Stimulated activated CD8-positive, alpha-beta memory T cell treated with anti-CD3 and anti-CD28 coated beads, Interleukin-7, amount 100 ng/mL, for 1 hour (primary cell): ENCODE results near the gene ZNF398.

Source experiments
- DNase-seq, 2 donors: peaks; one replicate each; pipeline ENCODE4 v3.0.0-alpha.2; 2020; ENCODE audit warnings: low read depth in 2 of 2

Gene ZNF398

DNA sequence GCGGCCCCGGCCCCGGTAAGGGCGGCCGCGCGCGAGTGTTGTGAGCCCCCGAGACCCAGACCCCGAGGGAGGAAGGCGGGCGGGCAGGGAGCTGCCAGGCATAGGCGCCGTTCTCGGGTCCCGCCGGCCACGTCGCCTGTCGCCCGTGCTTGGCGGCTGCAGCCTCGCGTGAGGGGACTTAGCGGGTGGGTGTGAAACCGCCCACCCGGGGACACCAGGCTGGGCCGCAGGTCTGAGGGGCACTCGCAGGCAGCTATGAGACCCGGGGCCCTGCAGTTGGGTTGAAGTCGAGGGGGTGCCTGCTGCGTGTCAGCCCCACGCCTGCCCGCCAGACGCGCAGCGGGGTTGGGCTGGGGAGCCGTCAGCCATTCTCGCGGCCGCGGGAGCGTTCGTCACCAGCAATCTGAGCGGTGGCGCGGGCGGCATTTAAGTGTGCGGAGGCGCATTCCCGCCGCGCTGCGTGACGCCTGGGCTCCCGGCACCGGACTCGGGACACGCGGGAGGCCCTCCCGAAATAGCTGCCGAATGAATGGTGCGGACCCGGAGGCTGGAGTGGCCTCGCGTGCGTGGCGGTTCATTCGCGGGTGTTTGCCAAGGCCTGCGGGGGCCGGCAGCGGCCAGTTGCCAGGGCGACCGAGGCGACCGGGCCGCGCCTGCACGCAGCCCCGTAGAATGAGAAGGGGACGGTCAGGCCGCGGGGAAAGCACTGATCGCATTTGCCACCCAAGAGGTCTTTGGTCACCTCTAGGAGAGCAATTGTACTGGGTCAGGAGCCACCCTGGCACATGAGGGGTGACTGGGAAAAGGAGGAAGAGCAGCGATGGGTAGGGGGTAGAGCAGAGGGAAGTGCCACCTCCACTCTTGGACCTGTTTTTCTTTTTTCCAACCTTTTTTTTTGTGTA lies 750 bp downstream of the ZNF398 start:
- peak; percentile 27 to 34 for DNase-seq

GRCh38 chr7:149150981-149151380 lies 3.7 kb downstream of the ZNF398 start:
- no peak for DNase-seq

DNA sequence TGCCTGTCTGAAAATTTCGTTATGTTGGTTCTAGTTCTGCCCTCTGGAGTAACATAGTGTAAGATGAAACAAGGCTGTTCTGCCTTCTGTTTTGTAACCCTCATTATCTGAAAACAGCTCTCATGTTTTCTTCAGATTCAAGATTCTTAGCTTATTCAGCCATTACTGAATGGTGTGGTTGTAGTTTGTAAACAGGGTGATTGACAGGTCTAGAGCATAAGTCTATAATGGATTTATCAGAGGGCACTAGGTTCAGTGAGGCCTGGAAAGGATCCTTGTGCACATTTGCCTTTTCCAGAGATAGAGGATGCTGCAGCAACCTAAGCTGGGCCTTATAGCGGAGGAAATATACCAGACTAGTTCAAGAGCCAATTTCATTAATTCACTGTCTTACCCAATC lies 6.1 kb downstream of the ZNF398 start:
- DNase-seq: no peak

- DNase-seq: no peak
Measured at GRCh38 chr7:149154056-149154455, 6.8 kb downstream of the ZNF398 start.

- DNase-seq: no peak
Measured at GRCh38 chr7:149156898-149157297, 9.6 kb downstream of the ZNF398 start.

GRCh38 chr7:149161241-149161848 lies 14.1 kb downstream of the ZNF398 start:
- DNase-seq: no peak

DNA sequence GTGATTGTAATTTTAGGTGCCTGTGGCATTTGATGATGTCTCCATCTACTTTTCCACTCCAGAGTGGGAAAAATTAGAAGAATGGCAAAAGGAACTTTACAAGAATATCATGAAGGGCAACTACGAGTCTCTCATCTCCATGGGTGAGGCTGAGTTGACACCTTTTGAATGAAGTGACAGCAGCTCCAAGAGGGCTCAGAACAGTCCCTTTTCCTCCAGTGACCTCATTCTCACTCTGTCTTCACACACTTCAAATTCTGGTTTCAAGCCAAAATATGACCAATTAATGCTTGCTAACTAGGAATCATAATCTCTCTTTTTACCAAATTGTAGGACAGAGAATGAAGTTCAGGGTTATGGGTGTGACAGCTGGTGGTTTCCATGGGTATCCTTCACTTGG lies 18.9 kb downstream of the ZNF398 start:
- DNase-seq: no peak

DNA sequence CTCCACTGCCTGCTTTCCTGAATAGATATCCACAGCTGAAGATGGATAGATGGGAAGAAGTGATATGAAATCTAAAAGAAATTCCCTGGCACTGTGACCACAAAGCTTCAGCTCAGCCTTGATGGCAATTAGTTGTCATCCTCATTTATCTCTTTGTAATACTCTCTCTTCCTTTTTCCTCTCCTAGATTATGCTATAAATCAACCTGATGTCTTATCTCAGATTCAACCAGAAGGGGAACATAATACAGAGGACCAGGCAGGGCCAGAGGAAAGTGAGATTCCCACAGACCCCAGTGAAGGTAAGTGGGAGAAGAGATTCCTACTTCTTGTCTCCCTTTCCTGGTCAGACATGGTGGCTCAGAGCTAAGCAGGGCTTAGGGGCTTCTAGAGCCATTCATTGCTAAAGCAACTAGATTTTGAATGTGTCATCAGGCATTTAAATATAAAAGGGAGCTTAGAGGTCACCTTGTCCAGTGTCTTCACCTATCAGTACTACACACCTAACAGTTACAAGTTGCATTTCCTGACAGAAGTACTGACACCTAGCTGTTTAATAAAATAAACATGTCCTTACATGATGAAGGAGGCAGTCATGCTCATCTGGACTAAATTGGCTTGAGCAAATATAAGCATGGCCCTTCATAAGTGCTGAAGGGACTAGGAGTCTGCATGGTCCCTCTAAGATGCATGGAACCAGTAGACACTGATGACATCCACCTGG lies 19.5 kb downstream of the ZNF398 start:
- DNase-seq: no peak

DNA sequence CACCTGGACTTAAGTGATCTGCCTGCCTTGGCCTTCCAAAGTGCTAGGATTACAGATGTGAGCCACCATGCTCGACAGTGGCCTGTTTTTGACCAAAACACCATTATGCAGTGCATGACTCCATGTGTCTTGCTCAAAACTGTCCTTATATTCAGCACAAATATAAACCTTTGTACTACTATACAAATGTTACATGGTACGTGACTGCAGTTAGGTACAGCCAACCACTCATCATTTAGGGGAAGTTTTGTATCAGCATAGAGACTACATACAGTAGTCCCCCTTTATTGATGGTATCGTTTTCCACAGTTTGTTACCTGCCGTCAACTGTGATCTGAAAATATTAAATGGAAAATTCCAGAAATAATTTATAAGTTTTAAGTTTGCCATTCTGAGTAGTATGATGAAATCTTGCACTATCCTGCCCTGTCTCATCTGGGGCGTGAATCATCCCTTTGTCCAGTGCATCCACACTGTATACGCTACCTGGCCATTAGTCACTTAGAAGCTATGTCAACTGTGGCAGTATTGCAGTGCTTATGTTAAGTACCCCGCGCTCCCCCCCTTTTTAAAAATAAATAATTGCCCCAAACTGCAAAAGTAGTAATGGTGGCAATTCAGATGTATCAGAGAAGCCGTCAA lies 24.8 kb downstream of the ZNF398 start:
- no peak for DNase-seq

GRCh38 chr7:149172534-149172920 lies 25.3 kb downstream of the ZNF398 start:
- no peak for DNase-seq

- no peak for DNase-seq
Measured at GRCh38 chr7:149175150-149175549, 27.9 kb downstream of the ZNF398 start.

DNA sequence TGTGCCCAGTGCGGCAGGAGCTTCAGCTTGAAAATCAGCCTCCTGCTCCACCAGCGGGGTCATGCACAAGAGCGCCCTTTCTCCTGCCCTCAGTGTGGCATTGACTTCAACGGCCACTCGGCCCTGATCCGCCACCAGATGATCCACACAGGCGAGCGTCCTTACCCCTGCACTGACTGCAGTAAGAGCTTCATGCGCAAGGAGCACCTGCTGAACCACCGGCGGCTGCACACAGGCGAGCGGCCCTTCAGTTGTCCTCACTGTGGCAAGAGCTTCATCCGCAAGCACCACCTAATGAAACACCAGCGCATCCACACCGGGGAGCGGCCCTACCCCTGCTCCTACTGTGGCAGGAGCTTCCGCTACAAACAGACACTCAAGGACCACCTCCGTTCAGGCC lies 32.0 kb downstream of the ZNF398 start:
- DNase-seq: no peak

- DNase-seq: no peak
Measured at GRCh38 chr7:149180722-149181449, 33.6 kb downstream of the ZNF398 start.

- DNase-seq: no peak
Measured at GRCh38 chr7:149181450-149181790, 34.2 kb downstream of the ZNF398 start.

GRCh38 chr7:149184274-149184673 lies 37.0 kb downstream of the ZNF398 start:
- no peak for DNase-seq

GRCh38 chr7:149188213-149188612 lies 41.0 kb downstream of the ZNF398 start:
- DNase-seq: no peak

DNA sequence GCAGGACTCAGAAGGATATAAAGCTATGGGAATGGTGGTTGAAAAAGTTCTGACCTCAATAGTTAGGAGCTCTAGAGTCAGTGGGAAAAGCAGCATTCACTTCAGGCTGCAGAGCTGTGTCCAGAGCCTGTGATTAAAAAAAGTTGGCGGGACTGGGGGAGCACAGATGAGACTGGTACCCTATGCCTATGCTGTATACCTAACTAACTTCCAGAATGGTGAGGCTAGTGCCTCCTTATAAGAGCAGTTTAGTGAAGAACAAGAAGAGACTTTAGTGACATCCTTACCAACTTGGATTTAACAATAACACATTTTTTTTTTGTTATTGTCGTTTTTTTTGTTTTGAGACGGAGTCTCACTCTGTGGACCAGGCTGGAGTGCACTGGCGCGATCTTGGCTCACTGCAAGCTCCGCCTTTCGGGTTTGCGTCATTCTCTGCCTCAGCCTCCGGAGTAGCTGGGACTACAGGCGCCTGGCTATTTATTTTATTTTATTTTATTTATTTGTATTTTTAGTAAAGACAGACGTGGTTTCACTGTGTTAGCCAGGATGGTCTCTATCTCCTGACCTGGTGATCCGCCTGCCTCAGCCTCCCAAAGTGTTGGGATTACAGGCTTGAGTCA lies 41.5 kb downstream of the ZNF398 start:
- DNase-seq: no peak

DNA sequence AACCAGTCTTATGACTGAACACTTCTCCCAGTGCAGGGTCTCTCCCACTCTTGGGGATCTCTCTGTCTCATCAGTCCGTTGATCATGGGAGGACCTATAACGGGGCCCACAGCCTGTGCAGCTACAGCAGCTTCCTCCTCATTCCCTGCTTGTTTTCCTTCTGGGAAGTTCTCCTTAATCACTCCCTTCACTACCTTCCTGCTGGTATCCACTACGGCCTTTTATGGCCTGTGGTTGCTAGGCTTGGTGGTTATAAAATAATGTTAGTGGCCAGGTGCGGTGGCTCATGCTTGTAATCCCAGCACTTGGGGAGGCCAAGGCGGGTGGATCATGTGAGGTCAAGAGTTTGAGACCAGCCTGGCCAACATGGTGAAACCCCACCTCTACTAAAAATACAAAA lies 44.6 kb downstream of the ZNF398 start:
- DNase-seq: no peak

GRCh38 chr7:149194799-149195179 lies 47.5 kb downstream of the ZNF398 start:
- DNase-seq: no peak

- peak; percentile 38 for DNase-seq
Measured at GRCh38 chr7:149195180-149196150, 48.2 kb downstream of the ZNF398 start, which contains the start of gene ZNF282. ZNF282 (plus strand) TSS chr7:149195546; CDS start chr7:149195590, 44 bp downstream.
